HepG2 (cell line): ENCODE measurements around the gene PPM1M. TPM values are rescaled to one million over a fixed set of nuclear protein-coding genes. Genes with fewer than 3 reads are reported as not detected.

Experiments
- FOXA3 ChIP-seq: IDR thresholded peaks from 2 replicates; pipeline ENCODE4 v1.6.1; 2016; ENCODE audit warnings: missing genetic modification reagents, missing compliant biosample characterization
- HMG20B ChIP-seq: conservative IDR thresholded peaks from 2 replicates; pipeline ENCODE4 v1.6.1; 2016; ENCODE audit warnings: missing genetic modification reagents, missing compliant biosample characterization
- KAT2B ChIP-seq: fragments of 150-350 bp; IDR thresholded peaks from 2 replicates; pipeline ENCODE4 v1.6.1; 2014; ENCODE audit warnings: low read depth, low read length, borderline replicate concordance
- NFKBIZ ChIP-seq: IDR thresholded peaks from 2 replicates; pipeline ENCODE4 v1.6.1; 2018; ENCODE audit warnings: missing genetic modification reagents, missing compliant biosample characterization
- NFRKB ChIP-seq: fragments of 450-650 bp; IDR thresholded peaks from 2 replicates; pipeline ENCODE4 v1.6.1; 2017
- PBX3 ChIP-seq: sonication (generic); formaldehyde crosslinking; IDR thresholded peaks from 2 replicates; pipeline ENCODE4 v1.8.1; 2023; ENCODE audit warnings: missing genetic modification reagents, inconsistent platforms, borderline replicate concordance
- POLR2AphosphoS5 ChIP-seq: IDR thresholded peaks from 2 replicates; pipeline ENCODE4 v1.6.1; 2012; ENCODE audit warnings: low read depth, low read length
- PRDM4 ChIP-seq: sonication (generic); formaldehyde crosslinking; IDR thresholded peaks from 2 replicates; pipeline ENCODE4 v1.9.0; 2021; ENCODE audit warnings: missing genetic modification reagents, borderline replicate concordance
- RBFOX2 ChIP-seq: fragments of 200-400 bp; formaldehyde crosslinking; IDR thresholded peaks from 2 replicates; pipeline ENCODE4 v1.6.1; 2017; ENCODE audit warnings: low read depth, mild to moderate bottlenecking, low read length
- TAF1 ChIP-seq: sonication (generic); formaldehyde crosslinking; IDR thresholded peaks from 2 replicates; pipeline ENCODE4 v1.4.0; 2020; ENCODE audit warnings: missing genetic modification reagents
- THYN1 ChIP-seq: sonication (generic); formaldehyde crosslinking; IDR thresholded peaks from 2 replicates; pipeline ENCODE4 v1.8.1; 2023; ENCODE audit warnings: low read depth, mild to moderate bottlenecking, moderate library complexity, missing genetic modification reagents, borderline replicate concordance
- USF2 ChIP-seq, 2 experiments: sonication (generic) in 1 of 2; formaldehyde crosslinking in 1 of 2; IDR thresholded peaks; 2 replicates each; pipeline versions ENCODE4 v1.5.1 to v1.6.1; 2011 to 2020; ENCODE audit warnings: borderline replicate concordance in 1 of 2, low read depth in 1 of 2, low read length in 1 of 2, mild to moderate bottlenecking in 1 of 2, missing genetic modification reagents in 1 of 2, moderate library complexity in 1 of 2
- ZBTB20 ChIP-seq: sonication (generic); formaldehyde crosslinking; IDR thresholded peaks from 2 replicates; pipeline ENCODE4 v1.8.1; 2023; ENCODE audit warnings: missing genetic modification reagents, low read depth, mild to moderate bottlenecking, borderline replicate concordance
- ZFP90 ChIP-seq: sonication (generic); formaldehyde crosslinking; IDR thresholded peaks from 2 replicates; pipeline ENCODE4 v1.8.0; 2022; ENCODE audit warnings: missing genetic modification reagents, mild to moderate bottlenecking, inconsistent platforms, borderline replicate concordance
- ZNF12 ChIP-seq: sonication (generic); formaldehyde crosslinking; IDR thresholded peaks from 2 replicates; pipeline ENCODE4 v1.5.0; 2020; ENCODE audit warnings: missing genetic modification reagents
- ZNF136 ChIP-seq: sonication (generic); formaldehyde crosslinking; IDR thresholded peaks from 2 replicates; pipeline ENCODE4 v1.8.1; 2022; ENCODE audit warnings: low read depth, mild to moderate bottlenecking, moderate library complexity, missing genetic modification reagents
- ZNF205 ChIP-seq: IDR thresholded peaks from 2 replicates; pipeline ENCODE4 v1.6.1; 2018; ENCODE audit warnings: missing biosample characterization, missing genetic modification reagents
- ZNF234 ChIP-seq: sonication (generic); formaldehyde crosslinking; conservative IDR thresholded peaks from 2 replicates; pipeline ENCODE4 v1.5.1; 2020; ENCODE audit warnings: mild to moderate bottlenecking, missing genetic modification reagents
- ZNF30 ChIP-seq: sonication (generic); formaldehyde crosslinking; IDR thresholded peaks from 2 replicates; pipeline ENCODE4 v1.5.0; 2020; ENCODE audit warnings: mild to moderate bottlenecking, missing genetic modification reagents
- ZNF496 ChIP-seq: sonication (generic); formaldehyde crosslinking; IDR thresholded peaks from 2 replicates; pipeline ENCODE4 v1.8.1; 2023; ENCODE audit warnings: mild to moderate bottlenecking, moderate library complexity, missing genetic modification reagents; ENCODE audit not compliant: insufficient replicate concordance
- ZNF543 ChIP-seq: sonication (generic); formaldehyde crosslinking; IDR thresholded peaks from 2 replicates; pipeline ENCODE4 v1.4.0; 2020; ENCODE audit warnings: mild to moderate bottlenecking, missing genetic modification reagents
- ZNF550 ChIP-seq: sonication (generic); formaldehyde crosslinking; IDR thresholded peaks from 2 replicates; pipeline ENCODE4 v1.4.0; 2020; ENCODE audit warnings: mild to moderate bottlenecking, missing genetic modification reagents, borderline replicate concordance
- ZNF562 ChIP-seq: sonication (generic); formaldehyde crosslinking; IDR thresholded peaks from 2 replicates; pipeline ENCODE4 v1.8.0; 2022; ENCODE audit warnings: missing genetic modification reagents, borderline replicate concordance
- polyA plus RNA-seq, 8 experiments: library from polyadenylated mRNA; depleted of rRNA in 3 of 8; stranded (reverse) in 7 of 8; unstranded in 1 of 8; fragments of >200 nt; fragmentation: Illumina TruSeq in 4 of 8; extraction: Trizol in 4 of 8; gene quantifications; 2 replicates each; pipeline versions ENCODE4 v1.2.1 to v1.2.3, GENCODE V29; 2011 to 2016; ENCODE audit warnings: low read depth in 4 of 8, missing spikeins in 1 of 8, mixed read lengths in 1 of 8; ENCODE audit not compliant: insufficient read depth in 1 of 8
- total RNA-seq, 5 experiments: library from RNA; depleted of rRNA; stranded (reverse); fragments of >200 nt; fragmentation: Illumina TruSeq; extraction: Trizol; gene quantifications; 2 replicates each; pipeline ENCODE4 v1.2.3, GENCODE V29; 2016; ENCODE audit warnings: low read depth in 1 of 5

Gene PPM1M
- total and polyA plus RNA-seq, 2 of the 13 experiments (the other 11 are each of a cell fraction or from before 2014, with no cell fraction given), result 2.5 to 5.9 TPM

- TF ChIP-seq USF2 (IDR thresholded peaks at IDR 0.05; ENCODE audit: low read depth, low read length) (no peak), USF2 (CRISPR knock-in tag; IDR thresholded peaks at IDR 0.05; ENCODE audit: borderline replicate concordance) (no peak), RBFOX2 (peak; percentile 96), TAF1 (CRISPR knock-in tag) (peak; percentile 88), FOXA3 (no peak), ZNF543 (CRISPR knock-in tag) (no peak), ZNF12 (CRISPR knock-in tag) (no peak), HMG20B (CRISPR knock-in tag) (no peak), KAT2B (no peak), POLR2AphosphoS5 (peak; percentile 78), ZNF136 (CRISPR knock-in tag) (peak; percentile 71; the same call in 1 of the 2 replicates), ZNF562 (CRISPR knock-in tag) (no peak), ZNF550 (CRISPR knock-in tag) (no peak), ZNF30 (CRISPR knock-in tag) (no peak), NFRKB (no peak), ZNF205 (CRISPR knock-in tag) (no peak), ZBTB20 (CRISPR knock-in tag) (0 out of 2 replicates have a peak, but pooled peaks have one; percentile 25), PRDM4 (no peak), THYN1 (CRISPR knock-in tag) (no peak), ZNF496 (no peak), PBX3 (CRISPR knock-in tag) (no peak), ZNF234 (CRISPR knock-in tag) (0 out of 2 replicates have a peak, but pooled peaks have one; percentile 83), ZFP90 (CRISPR knock-in tag) (peak; percentile 87), NFKBIZ (CRISPR knock-in tag) (0 out of 2 replicates have a peak, but pooled peaks have one; percentile 17)
Measured at GRCh38 chr3:52238761-52239701, 6.5 kb upstream of the PPM1M start, which contains the start of gene TWF2 (continued).
